K562 (cell line): ENCODE data around the gene TTLL8. TPM values are rescaled to one million over a fixed set of nuclear protein-coding genes. Genes with fewer than 3 reads are reported as not detected.

Experiments used
- ATAC-seq: fragments of 200-7000 bp; cut with Tn5 transposase; 3 replicates; pipeline ENCODE4 v1.9.1; 2020; ENCODE audit warnings: moderate library complexity
- BruUV-seq: library from RNA; stranded (reverse); fragments of 400-500 nt; replicated peaks from 2 replicates; lab custom pipeline; 2021; lab: Mats Ljungman, UMichigan
- CTCF ChIA-PET: fragments of 300-600 bp; formaldehyde crosslinking; extraction: SDS; loops from one replicate; lab custom pipeline; 2021; ENCODE audit warnings: low intra/inter-chr PET ratio; lab: Yijun Ruan, JAX
- POLR2A ChIA-PET: fragments of 300-600, 350-650 bp; sonication (Branson Sonifier 250); formaldehyde crosslinking; extraction: SDS; loops from one replicate; lab custom pipeline; 2021; ENCODE audit warnings: antibody characterized with exemption, inconsistent platforms; lab: Yijun Ruan, JAX
- DNase-seq, 4 experiments: peaks; one replicate each; pipeline versions ENCODE4 v3.0.0 to v3.0.0-alpha.2; 2011 to 2018; ENCODE audit warnings: low spot score in 3 of 4, mixed read lengths in 3 of 4; ENCODE audit errors: extremely low read depth in 1 of 4
- FAIRE-seq: peaks from 2 replicates; lab custom pipeline; 2011; peaks lifted over from hg19 to GRCh38; lab: Jason Lieb, UNC
- H2AFZ ChIP-seq: 2 replicates; pipeline ENCODE4 v1.6.0; 2011; ENCODE audit warnings: low read depth, low read length, control low read depth, inconsistent platforms
- H3K27ac ChIP-seq: fragments of 200-600 bp; 3 replicates; pipeline ENCODE4 v1.8.0; 2011; ENCODE audit warnings: low read depth, mild to moderate bottlenecking, control low read depth, inconsistent platforms, low read length, moderate library complexity, mixed read lengths; ENCODE audit errors: extremely low read depth
- H3K27me3 ChIP-seq, 2 experiments: fragments of 300-600 bp in 1 of 2; 2 replicates in 1 of 2; 3 replicates in 1 of 2; pipeline versions ENCODE4 v1.6.0 to v1.8.0; 2011; ENCODE audit warnings: inconsistent platforms in 2 of 2, low read length in 2 of 2, mild to moderate bottlenecking in 1 of 2, mixed read lengths in 1 of 2, moderate library complexity in 1 of 2; ENCODE audit not compliant: control insufficient read depth in 2 of 2, insufficient read depth in 2 of 2
- H3K36me3 ChIP-seq: fragments of 300-600 bp; 3 replicates; pipeline ENCODE4 v1.8.0; 2011; ENCODE audit warnings: mild to moderate bottlenecking, low read length, inconsistent platforms; ENCODE audit not compliant: control insufficient read depth, insufficient read depth
- H3K4me1 ChIP-seq, 2 experiments: fragments of 200-600 bp in 1 of 2; replicated peaks in 1 of 2; 2 replicates in 1 of 2; 3 replicates in 1 of 2; pipeline versions ENCODE4 v1.5.1 to v1.8.0; 2011; ENCODE audit warnings: inconsistent platforms in 2 of 2, low read length in 2 of 2, mild to moderate bottlenecking in 1 of 2, mixed read lengths in 1 of 2, moderate library complexity in 1 of 2; ENCODE audit not compliant: control insufficient read depth in 2 of 2, insufficient read depth in 2 of 2
- H3K4me2 ChIP-seq: 2 replicates; pipeline ENCODE4 v1.6.1; 2011; ENCODE audit warnings: low read length, control low read depth, inconsistent platforms, mixed read lengths; ENCODE audit not compliant: insufficient read depth
- H3K4me3 ChIP-seq: fragments of 200-600 bp; sonication (generic), shearing (Covaris generic); 2 replicates; pipeline ENCODE4 v1.5.1; 2016; ENCODE audit warnings: control low read depth, inconsistent platforms
- H3K79me2 ChIP-seq: fragments of 200-600 bp; 3 replicates; pipeline ENCODE4 v1.8.0; 2011; ENCODE audit warnings: low read length, inconsistent platforms; ENCODE audit not compliant: control insufficient read depth, insufficient read depth
- H3K9ac ChIP-seq, 2 experiments: 2 replicates each; pipeline versions ENCODE4 v1.6.0 to v1.6.1; 2011; ENCODE audit warnings: low read depth in 2 of 2, low read length in 2 of 2, control low read depth in 1 of 2, inconsistent platforms in 1 of 2, mild to moderate bottlenecking in 1 of 2, mixed read lengths in 1 of 2; ENCODE audit not compliant: insufficient read depth in 1 of 2
- H3K9me1 ChIP-seq: one replicate; pipeline ENCODE4 v1.6.0; 2011; ENCODE audit warnings: inconsistent platforms, mild to moderate bottlenecking, low read length, moderate library complexity; ENCODE audit not compliant: control insufficient read depth, insufficient read depth
- H3K9me3 ChIP-seq: replicated peaks from 2 replicates; pipeline ENCODE4 v1.5.1; 2011; ENCODE audit warnings: low read depth, low read length, inconsistent platforms; ENCODE audit not compliant: control insufficient read depth, insufficient read depth
- H4K20me1 ChIP-seq: replicated peaks from 2 replicates; pipeline ENCODE4 v1.6.1; 2011; ENCODE audit warnings: low read length, inconsistent platforms, mixed read lengths; ENCODE audit not compliant: control insufficient read depth, insufficient read depth
- ESRRB ChIP-seq: fragments of 250-450 bp; sonication (Bioruptor Pico); IDR thresholded peaks from 2 replicates; pipeline ENCODE4 v1.5.0; 2020; ENCODE audit warnings: mild to moderate bottlenecking, moderate library complexity, borderline replicate concordance
- HDGF ChIP-seq: fragments of 450-650 bp; IDR thresholded peaks from 2 replicates; pipeline ENCODE4 v1.6.1; 2016
- KDM2B ChIP-seq: fragments of 250-450 bp; sonication (Bioruptor Pico); IDR thresholded peaks from 2 replicates; pipeline ENCODE4 v1.8.0; 2021; ENCODE audit warnings: mild to moderate bottlenecking, moderate library complexity
- NFIC ChIP-seq: fragments of 450-650 bp; IDR thresholded peaks from 2 replicates; pipeline ENCODE4 v1.6.1; 2017; ENCODE audit warnings: mild to moderate bottlenecking, inconsistent platforms
- PHF20 ChIP-seq: fragments of 450-650 bp; IDR thresholded peaks from 2 replicates; pipeline ENCODE4 v1.6.1; 2018; ENCODE audit not compliant: partially characterized antibody
- ZNF324 ChIP-seq: fragments of 250-450 bp; sonication (Bioruptor Pico); IDR thresholded peaks from 2 replicates; pipeline ENCODE4 v1.4.0; 2020; ENCODE audit warnings: mild to moderate bottlenecking
- ZNF586 ChIP-seq: fragments of 450-650 bp; formaldehyde crosslinking; conservative IDR thresholded peaks from 2 replicates; pipeline ENCODE4 v1.4.0; 2020; ENCODE audit warnings: mild to moderate bottlenecking, moderate library complexity
- WGBS: fragments of 100-300 bp; shearing (Covaris generic); methylation state at CpG from one replicate; pipeline ENCODE4 v1.1.6; 2016; ENCODE audit warnings: low coverage, mixed read lengths; ENCODE audit not compliant: insufficient coverage; ENCODE audit errors: missing lambda C conversion rate; 5-methylcytosine and 5-hydroxymethylcytosine counted together
- in situ Hi-C: fragments of 300-500 bp; cut with MboI; formaldehyde crosslinking; loops from 4 replicates; pipeline ENCODE4 v1.15.0; 2018; ENCODE audit warnings: inconsistent platforms, mixed read lengths
- intact Hi-C: fragments of 100-400 bp; cut with micrococcal nuclease; formaldehyde crosslinking; loops from 2 replicates; pipeline ENCODE4 v1.14.2; 2022
- polyA plus RNA-seq, 8 experiments: library from polyadenylated mRNA; depleted of rRNA in 4 of 8; stranded (reverse) in 5 of 8; unstranded in 3 of 8; fragments of >200 nt; fragmentation: Nextera tagmentation in 2 of 8; fragmentation: Illumina TruSeq in 1 of 8; extraction: Ambion mirVana in 2 of 8; extraction: Trizol in 1 of 8; gene quantifications; 2 replicates each; pipeline versions ENCODE4 v1.2.1 to v1.2.3, GENCODE V29; 2011 to 2014; ENCODE audit warnings: inconsistent platforms in 1 of 8, missing spikeins in 1 of 8
- total RNA-seq, 7 experiments: library from RNA; depleted of rRNA in 6 of 7; stranded (reverse); fragments of >200 nt in 6 of 7; fragmentation: Illumina TruSeq in 2 of 7; extraction: Trizol in 2 of 7; gene quantifications; 2 replicates each; pipeline versions ENCODE4 v1.2.1 to v1.2.3, GENCODE V29; 2011 to 2021; ENCODE audit warnings: low replicate concordance in 1 of 7
- TF ChIP-seq, protein P1 (sequence below), 2 experiments: fragments of 450-650 bp in 1 of 2; sonication (generic) in 1 of 2; formaldehyde crosslinking in 1 of 2; IDR thresholded peaks; 2 replicates each; pipeline versions ENCODE4 v1.7.1 to v1.9.0; 2016 to 2022; ENCODE audit warnings: inconsistent platforms in 1 of 2, mild to moderate bottlenecking in 1 of 2, missing genetic modification reagents in 1 of 2

Gene TTLL8
- total and polyA plus RNA-seq, 9 of the 15 experiments (the other 6 are each of a cell fraction or from before 2014, with no cell fraction given): not detected

DNA sequence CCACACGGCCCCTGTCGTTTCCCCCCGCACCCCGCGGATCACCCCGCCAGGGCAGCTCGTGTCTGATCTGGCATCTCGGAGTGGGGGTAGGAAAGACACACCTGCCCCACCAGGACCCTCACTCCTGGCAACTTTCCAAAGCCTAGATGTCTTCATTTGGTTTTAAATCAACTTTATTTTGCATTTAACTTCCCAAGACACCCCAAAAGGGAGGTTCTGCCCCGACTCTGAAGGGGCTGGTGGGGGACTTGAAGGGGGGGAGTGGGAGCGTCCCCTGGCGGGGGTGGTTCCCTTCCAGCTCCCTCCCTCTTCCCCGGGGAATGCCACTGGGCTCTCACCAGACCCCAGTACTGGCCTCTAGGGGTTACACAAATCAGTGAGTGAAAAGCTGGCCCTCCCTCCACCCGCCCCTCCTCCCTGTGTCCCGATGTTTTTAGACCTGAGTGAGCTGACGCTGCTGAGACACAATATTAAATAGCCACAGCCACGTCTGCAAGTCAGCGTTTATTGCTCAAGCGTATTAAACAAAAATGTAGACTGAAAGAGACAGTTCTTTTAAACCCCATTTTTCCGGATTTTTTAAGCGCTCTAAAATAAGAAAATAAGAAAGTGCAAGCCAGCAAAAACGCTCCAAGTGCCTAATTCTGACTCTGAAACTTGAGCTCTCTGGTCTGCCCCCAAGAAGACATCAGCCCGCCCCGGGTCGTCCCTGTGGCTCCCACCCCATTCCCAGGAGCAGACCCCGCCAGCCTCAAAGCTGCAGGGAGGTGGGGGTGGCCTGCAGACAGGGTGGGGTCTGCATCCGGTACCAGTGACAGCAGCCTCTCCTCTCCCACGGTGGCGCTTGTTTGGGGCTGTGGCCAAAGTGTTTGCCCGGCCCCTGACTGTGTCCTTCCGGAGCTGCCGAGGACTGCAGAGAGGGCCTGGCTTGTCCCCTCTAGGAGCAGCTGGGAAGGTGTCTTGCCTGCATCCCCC, 1.1 kb upstream of the TTLL8 start:
- intact Hi-C loops (no loop called here), in situ Hi-C loops (no loop called here)
- ChIA-PET POLR2A (interaction anchor here (0.7 to 1.1 kb wide), 2 partner anchors 8 to 92 kb away, joined by 3 read pairs; no protein-coding TSS in a partner anchor), CTCF (no interaction called here)
- ATAC-seq (peak; percentile 64), FAIRE-seq (no peak), DNase-seq (peak; percentile 24 to 66 (median 55))
- H3K79me2 ChIP-seq: no peaks in the 10 kb centered on the region
- no peak overlapping the region for H2AFZ ChIP-seq
- no peaks in the 10 kb centered on the region for H3K36me3 ChIP-seq
- peaks cover 2 to 8% of the 10 kb centered on the region in 2 experiments; a peak in 2 of 5 replicates for H3K27me3 ChIP-seq
- peaks cover 0 to 35% of the 10 kb centered on the region in 2 experiments; a peak in 4 of 5 replicates for H3K4me1 ChIP-seq
- H3K9me1 ChIP-seq: no peaks in the 10 kb centered on the region
- H4K20me1 ChIP-seq: no peaks in the 10 kb centered on the region
- no peak overlapping the region for H3K27ac ChIP-seq
- H3K9ac ChIP-seq: no peak overlapping the region
- BruUV-seq: no TSS peak
- H3K4me2 ChIP-seq: no peak overlapping the region
- WGBS: 13% methylated on average over 13 of the region's 31 CpGs
- H3K4me3 ChIP-seq: no peak overlapping the region
- no peaks in the 10 kb centered on the region for H3K9me3 ChIP-seq
- TF ChIP-seq NFIC (peak; percentile 33; the same call in 1 of the 2 replicates), PHF20 (no peak), KDM2B (CRISPR knock-in tag) (no peak), ZNF324 (no peak), ZNF586 (CRISPR knock-in tag) (no peak), HDGF (no peak), ESRRB (no peak)
- TF ChIP-seq, protein P1, sequence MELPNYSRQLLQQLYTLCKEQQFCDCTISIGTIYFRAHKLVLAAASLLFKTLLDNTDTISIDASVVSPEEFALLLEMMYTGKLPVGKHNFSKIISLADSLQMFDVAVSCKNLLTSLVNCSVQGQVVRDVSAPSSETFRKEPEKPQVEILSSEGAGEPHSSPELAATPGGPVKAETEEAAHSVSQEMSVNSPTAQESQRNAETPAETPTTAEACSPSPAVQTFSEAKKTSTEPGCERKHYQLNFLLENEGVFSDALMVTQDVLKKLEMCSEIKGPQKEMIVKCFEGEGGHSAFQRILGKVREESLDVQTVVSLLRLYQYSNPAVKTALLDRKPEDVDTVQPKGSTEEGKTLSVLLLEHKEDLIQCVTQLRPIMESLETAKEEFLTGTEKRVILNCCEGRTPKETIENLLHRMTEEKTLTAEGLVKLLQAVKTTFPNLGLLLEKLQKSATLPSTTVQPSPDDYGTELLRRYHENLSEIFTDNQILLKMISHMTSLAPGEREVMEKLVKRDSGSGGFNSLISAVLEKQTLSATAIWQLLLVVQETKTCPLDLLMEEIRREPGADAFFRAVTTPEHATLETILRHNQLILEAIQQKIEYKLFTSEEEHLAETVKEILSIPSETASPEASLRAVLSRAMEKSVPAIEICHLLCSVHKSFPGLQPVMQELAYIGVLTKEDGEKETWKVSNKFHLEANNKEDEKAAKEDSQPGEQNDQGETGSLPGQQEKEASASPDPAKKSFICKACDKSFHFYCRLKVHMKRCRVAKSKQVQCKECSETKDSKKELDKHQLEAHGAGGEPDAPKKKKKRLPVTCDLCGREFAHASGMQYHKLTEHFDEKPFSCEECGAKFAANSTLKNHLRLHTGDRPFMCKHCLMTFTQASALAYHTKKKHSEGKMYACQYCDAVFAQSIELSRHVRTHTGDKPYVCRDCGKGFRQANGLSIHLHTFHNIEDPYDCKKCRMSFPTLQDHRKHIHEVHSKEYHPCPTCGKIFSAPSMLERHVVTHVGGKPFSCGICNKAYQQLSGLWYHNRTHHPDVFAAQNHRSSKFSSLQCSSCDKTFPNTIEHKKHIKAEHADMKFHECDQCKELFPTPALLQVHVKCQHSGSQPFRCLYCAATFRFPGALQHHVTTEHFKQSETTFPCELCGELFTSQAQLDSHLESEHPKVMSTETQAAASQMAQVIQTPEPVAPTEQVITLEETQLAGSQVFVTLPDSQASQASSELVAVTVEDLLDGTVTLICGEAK (IDR thresholded peaks at IDR 0.05): no peak
- TF ChIP-seq, protein P1 (CRISPR knock-in tag; IDR thresholded peaks at IDR 0.05): no peak
